GM23248 (cell line): Measurements from ENCODE around the gene ZDHHC6.

Experiments used
- EZH2 ChIP-seq: fragments of 200-600 bp; sonication (generic); IDR thresholded peaks from 2 replicates; pipeline ENCODE4 v1.6.1; 2018; ENCODE audit warnings: antibody characterized with exemption, mild to moderate bottlenecking; ENCODE audit not compliant: insufficient read depth, poor library complexity, severe bottlenecking
- EZH2phosphoT487 ChIP-seq: fragments of 200-600 bp; sonication (generic); IDR thresholded peaks from 2 replicates; pipeline ENCODE4 v1.6.1; 2018; ENCODE audit warnings: antibody characterized with exemption, moderate library complexity, mild to moderate bottlenecking, low read depth; ENCODE audit not compliant: insufficient read depth

DNA sequence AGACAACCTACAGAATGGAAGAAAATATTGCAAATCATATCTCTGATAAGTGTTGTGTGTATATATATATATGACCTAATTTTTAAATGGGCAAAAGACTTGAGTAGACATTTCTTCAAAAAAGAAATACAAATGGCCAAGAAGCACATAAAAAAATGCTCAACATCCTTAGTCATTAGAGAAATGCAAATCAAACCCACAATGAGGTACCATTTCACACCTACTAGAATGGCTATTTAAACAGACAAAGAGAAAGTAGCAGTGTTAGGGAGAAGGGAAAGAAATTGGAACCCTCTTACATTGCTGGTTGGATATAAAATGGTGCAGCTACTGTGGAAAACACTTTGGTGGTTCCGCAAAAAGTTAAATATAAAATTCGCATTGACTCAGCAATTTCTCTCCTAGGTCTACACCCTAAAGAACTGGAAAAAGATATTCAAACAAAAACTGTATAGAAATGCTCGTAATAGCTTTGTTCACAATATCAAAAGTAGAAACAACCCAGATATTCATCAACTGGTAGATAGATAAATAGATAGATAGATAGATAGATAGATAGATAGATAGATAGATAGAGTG lies 56.5 kb downstream of the ZDHHC6 start:
- no peak for TF ChIP-seq EZH2
- TF ChIP-seq EZH2phosphoT487, result no peak
